Measurements from ENCODE around the gene CERKL. TPM values are rescaled to one million over a fixed set of nuclear protein-coding genes. Genes with fewer than 3 reads are reported as not detected.

The CERKL gene
- total and polyA plus RNA-seq, 2 experiments from 2014 or later: 0.32 to 0.69 TPM

GRCh38 chr2:181578829-181579228 lies 78.1 kb downstream of the CERKL start:
- no peak for ATAC-seq
- H3F3A ChIP-seq (replicated peaks; ENCODE audit: low read depth): no peaks in the 10 kb centered on the region
- 0 out of 2 replicates have a peak overlapping the region, but pooled peaks have one; percentile 7 for H2AFZ ChIP-seq
- H3K9me3 Mint-ChIP-seq: no peaks in the 10 kb centered on the region
- no peak for DNase-seq (ENCODE audit: low spot score)
- H3K4me2 ChIP-seq: no peak overlapping the region
- peaks cover 5% of the 10 kb centered on the region; the same call in 1 of the 2 replicates for H3K4me1 ChIP-seq (ENCODE audit: insufficient read depth)
- no peaks in the 10 kb centered on the region for H3K36me3 ChIP-seq (ENCODE audit: insufficient read depth)
- H3K4me3 Mint-ChIP-seq: no peak overlapping the region
- no peaks in the 10 kb centered on the region for H3K79me2 ChIP-seq (replicated peaks; ENCODE audit: insufficient read depth)
- TF ChIP-seq ZNF331 (CRISPR knock-in tag; IDR thresholded peaks at IDR 0.05; ENCODE audit: low read depth) (no peak), REST (IDR thresholded peaks at IDR 0.05; ENCODE audit: unreplicated experiment) (no peak), EZH2 (IDR thresholded peaks at IDR 0.05; ENCODE audit: low read depth, unreplicated experiment) (no peak), STAT1 (IDR thresholded peaks at IDR 0.05; ENCODE audit: unreplicated experiment) (no peak), CTCF (conservative IDR thresholded peaks at IDR 0.05; ENCODE audit: low read depth in 2 of 2) (no peak), ZNF462 (CRISPR knock-in tag; IDR thresholded peaks at IDR 0.05) (no peak), POLR2AphosphoS5 (IDR thresholded peaks at IDR 0.05; ENCODE audit: low read depth) (no peak), ETS1 (IDR thresholded peaks at IDR 0.05) (no peak), EZH2phosphoT487 (IDR thresholded peaks at IDR 0.05; ENCODE audit: unreplicated experiment) (no peak), ZNF114 (CRISPR knock-in tag; IDR thresholded peaks at IDR 0.05) (no peak), NANOG (IDR thresholded peaks at IDR 0.05; ENCODE audit: borderline replicate concordance) (no peak), CREB1 (CRISPR knock-in tag; IDR thresholded peaks at IDR 0.05; ENCODE audit: low read depth) (no peak), JUNB (IDR thresholded peaks at IDR 0.05; ENCODE audit: unreplicated experiment) (no peak)
- H3K27me3 ChIP-seq (ENCODE audit: insufficient read depth): no peaks in the 10 kb centered on the region
- H3K36me3 Mint-ChIP-seq (ENCODE audit: low read depth): no peaks in the 10 kb centered on the region
- peaks cover 4% of the 10 kb centered on the region for H3K4me1 Mint-ChIP-seq
- peaks cover 3% of the 10 kb centered on the region for H3K27me3 Mint-ChIP-seq (ENCODE audit: insufficient read depth, low read depth, poor library complexity)
- H3K27ac Mint-ChIP-seq: no peak overlapping the region
- no peaks in the 10 kb centered on the region for H3K9me2 ChIP-seq (ENCODE audit: insufficient read depth)
- no peak overlapping the region for H3K4me3 ChIP-seq
- H3K27ac ChIP-seq (ENCODE audit: low read depth): no peak overlapping the region
- no peaks in the 10 kb centered on the region for H4K20me1 ChIP-seq (replicated peaks; ENCODE audit: insufficient read depth)

All from GM23338 (cell line).